ENCODE results near the gene PPFIA1.

The PPFIA1 gene

DNA sequence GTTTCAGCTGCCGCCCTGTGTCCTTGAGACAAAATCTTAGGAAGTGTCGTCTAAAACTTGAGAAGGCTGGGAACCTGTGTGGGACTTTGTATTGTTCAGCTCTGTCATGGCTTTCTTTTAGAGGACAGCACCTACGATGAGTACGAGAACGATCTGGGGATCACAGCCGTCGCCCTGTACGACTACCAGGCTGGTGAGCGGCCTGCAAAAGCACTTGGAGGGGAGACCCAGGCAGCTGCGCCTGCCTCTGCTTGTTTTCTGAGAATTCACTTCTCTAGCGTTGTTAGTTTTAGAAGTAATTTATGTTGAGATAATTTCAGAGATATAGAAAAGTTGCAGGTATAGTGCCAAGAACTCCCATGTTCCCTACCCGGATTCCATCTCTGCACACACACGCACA, 163.0 kb downstream of the PPFIA1 start:
- no peak for DNase-seq (ENCODE audit: low spot score)
